GM08714 (cell line): Measurements from ENCODE around the gene SLC25A26.

Source experiments
- H3K4me3 ChIP-seq: fragments of 200-500 bp; sonication (Bioruptor generic); 2 replicates; pipeline ENCODE4 v1.5.1; 2014; ENCODE audit warnings: mild to moderate bottlenecking, low read length, inconsistent platforms
- ZNF274 ChIP-seq: IDR thresholded peaks from 2 replicates; pipeline ENCODE4 v1.6.1; 2012; ENCODE audit warnings: mild to moderate bottlenecking, low read depth, low read length

Gene SLC25A26

GRCh38 chr3:66353530-66353929 is 132.7 kb downstream of the SLC25A26 start:
- H3K4me3 ChIP-seq = no peak overlapping the region
- no peak for TF ChIP-seq ZNF274

DNA sequence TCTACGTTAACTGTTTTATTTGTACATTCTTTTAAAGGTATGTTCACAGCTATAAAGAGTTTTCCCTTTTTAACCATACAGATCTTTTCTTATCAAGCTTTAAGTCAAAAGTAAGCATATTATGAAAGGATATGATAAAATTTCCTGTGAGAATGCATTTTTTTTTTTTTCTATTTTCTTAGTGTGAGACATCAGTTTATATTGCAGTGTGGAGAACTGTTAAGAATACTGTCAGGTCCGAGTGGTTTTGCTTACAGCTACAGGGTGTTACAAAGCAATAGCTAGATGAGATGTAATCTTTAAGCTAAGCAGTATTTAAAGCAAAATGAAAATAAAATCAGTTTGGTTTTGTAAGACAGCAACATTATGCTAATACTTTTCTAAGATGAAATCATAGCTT is 133.2 kb downstream of the SLC25A26 start:
- no peak for TF ChIP-seq ZNF274
- H3K4me3 ChIP-seq = no peak overlapping the region

DNA sequence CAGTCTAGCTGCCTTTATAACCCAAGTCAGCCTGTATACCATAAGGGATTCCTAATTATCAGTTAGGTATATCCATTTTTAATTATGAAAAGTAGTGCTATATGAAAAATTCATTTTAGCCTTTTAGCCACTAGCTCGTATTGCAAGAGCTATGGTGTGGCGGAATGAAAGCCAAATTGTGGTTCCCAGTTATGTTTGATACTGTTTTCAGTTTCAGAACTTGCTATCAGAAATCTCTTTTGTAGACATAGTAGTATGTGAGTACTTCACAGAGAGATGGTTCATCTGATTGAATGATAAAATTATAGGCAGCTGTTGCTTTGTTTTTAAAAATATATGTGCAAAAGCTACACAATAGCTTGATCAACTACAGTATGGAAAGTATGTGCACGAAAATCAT is 134.6 kb downstream of the SLC25A26 start:
- H3K4me3 ChIP-seq = no peak overlapping the region
- no peak for TF ChIP-seq ZNF274

- no peak overlapping the region for H3K4me3 ChIP-seq
- TF ChIP-seq ZNF274 = no peak
Measured at GRCh38 chr3:66355997-66356396, 135.2 kb downstream of the SLC25A26 start.

GRCh38 chr3:66361356-66361755 is 140.6 kb downstream of the SLC25A26 start:
- no peak overlapping the region for H3K4me3 ChIP-seq
- TF ChIP-seq ZNF274 = no peak

DNA sequence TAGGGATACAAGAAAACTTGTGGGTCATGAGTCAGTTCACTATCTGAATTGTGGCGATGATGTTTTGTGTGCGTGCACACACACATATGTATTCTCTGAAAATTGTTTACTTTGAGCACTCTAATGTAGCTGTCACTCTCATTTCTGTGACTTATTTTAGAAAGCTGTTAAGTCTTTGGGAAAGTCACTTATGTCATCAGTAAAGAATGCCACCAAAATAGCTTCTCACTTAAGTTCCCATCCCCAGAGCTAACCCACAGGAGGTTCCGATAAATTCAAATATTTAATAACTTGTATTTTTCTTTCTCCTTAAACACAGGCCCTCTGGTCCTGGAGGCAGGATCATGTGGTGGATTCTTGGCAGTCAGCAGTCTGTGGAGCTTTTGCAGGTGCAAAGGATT is 141.7 kb downstream of the SLC25A26 start:
- H3K4me3 ChIP-seq = no peak overlapping the region
- TF ChIP-seq ZNF274 = no peak

GRCh38 chr3:66363148-66363547 is 142.3 kb downstream of the SLC25A26 start:
- H3K4me3 ChIP-seq = no peak overlapping the region
- no peak for TF ChIP-seq ZNF274

- no peak for TF ChIP-seq ZNF274
- no peak overlapping the region for H3K4me3 ChIP-seq
Measured at GRCh38 chr3:66365080-66365479, 144.3 kb downstream of the SLC25A26 start.

DNA sequence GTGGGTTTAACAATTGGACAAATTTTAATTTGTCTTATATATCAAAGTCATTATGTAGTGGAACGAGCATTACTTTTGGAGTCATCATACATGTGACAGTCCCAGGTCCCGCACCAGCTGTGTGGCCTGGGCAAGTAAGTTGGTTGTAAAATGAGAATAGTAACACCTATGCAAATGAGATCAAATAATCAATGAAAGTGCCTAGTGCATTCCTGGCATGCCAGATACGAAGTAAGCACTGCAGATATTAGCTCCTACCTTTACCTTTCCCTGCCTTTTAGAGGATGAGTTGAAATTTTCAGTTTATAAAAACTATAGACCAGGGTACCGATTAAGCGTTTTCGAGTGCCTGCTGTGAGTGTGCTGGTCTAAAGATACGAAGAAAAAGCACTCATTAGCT is 145.9 kb downstream of the SLC25A26 start:
- H3K4me3 ChIP-seq = no peak overlapping the region
- no peak for TF ChIP-seq ZNF274

DNA sequence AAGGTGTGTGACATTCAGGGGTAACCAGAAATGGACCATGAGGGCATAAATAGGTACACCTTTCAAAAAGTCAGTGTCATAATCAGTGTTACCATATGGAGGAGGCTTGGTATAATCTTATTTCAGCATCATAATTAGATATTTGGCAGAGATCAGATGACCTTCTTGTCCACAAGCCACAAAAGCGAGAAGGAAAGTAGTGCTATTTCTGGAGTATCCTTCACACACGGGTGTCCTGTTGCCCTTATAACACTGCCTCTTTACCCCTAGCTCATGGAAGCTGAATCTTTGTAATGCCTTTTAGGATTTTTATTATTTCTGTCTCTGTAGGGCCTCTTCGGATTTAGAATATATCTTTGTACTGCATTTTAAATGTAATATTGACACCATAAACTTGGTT is 147.2 kb downstream of the SLC25A26 start:
- no peak for TF ChIP-seq ZNF274
- H3K4me3 ChIP-seq = no peak overlapping the region

GRCh38 chr3:66370179-66370578 is 149.4 kb downstream of the SLC25A26 start:
- TF ChIP-seq ZNF274 = no peak
- H3K4me3 ChIP-seq = no peak overlapping the region

GRCh38 chr3:66371432-66371831 is 150.6 kb downstream of the SLC25A26 start:
- H3K4me3 ChIP-seq = no peak overlapping the region
- TF ChIP-seq ZNF274 = no peak

GRCh38 chr3:66372681-66373350 is 152.0 kb downstream of the SLC25A26 start:
- no peak overlapping the region for H3K4me3 ChIP-seq
- TF ChIP-seq ZNF274 = no peak

- H3K4me3 ChIP-seq = no peak overlapping the region
- no peak for TF ChIP-seq ZNF274
Measured at GRCh38 chr3:66376568-66376967, 155.8 kb downstream of the SLC25A26 start.

- H3K4me3 ChIP-seq = no peak overlapping the region
- TF ChIP-seq ZNF274 = no peak
Measured at GRCh38 chr3:66377800-66378199, 157.0 kb downstream of the SLC25A26 start.

GRCh38 chr3:66378256-66378655 is 157.5 kb downstream of the SLC25A26 start:
- H3K4me3 ChIP-seq = no peak overlapping the region

DNA sequence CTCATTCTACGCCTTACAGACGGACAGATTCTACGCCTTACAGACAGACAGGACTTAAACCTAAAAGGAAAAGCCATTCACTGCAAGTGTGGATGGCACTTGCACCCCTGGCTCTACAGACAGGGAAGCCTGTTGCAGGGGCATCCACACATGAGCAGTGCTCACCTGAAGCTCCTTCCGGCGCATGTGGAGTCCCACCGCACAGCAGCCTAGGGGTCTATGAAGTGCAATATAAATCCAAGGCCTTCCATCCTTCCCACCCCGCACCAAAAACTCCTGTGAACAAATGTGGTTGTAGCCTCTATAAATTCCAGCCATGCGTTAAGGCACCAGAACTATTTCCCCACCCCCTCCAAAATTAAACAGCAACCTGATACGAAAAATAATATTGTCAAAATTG is 158.8 kb downstream of the SLC25A26 start:
- H3K4me3 ChIP-seq = no peak overlapping the region
- TF ChIP-seq ZNF274 = no peak

More at GRCh38 chr3:66378256-66378655, 157.5 kb downstream of the SLC25A26 start:
- TF ChIP-seq ZNF274 = no peak
